Left lung (tissue), 10 donors: ENCODE data around the gene CRIM1. TPM values are rescaled to one million over a fixed set of nuclear protein-coding genes. Genes with fewer than 3 reads are reported as not detected.

Experiments used
- ATAC-seq: fragments of 200-7000 bp; cut with Tn5 transposase; one replicate; pipeline ENCODE4 v1.9.1; 2020; ENCODE audit warnings: moderate library complexity
- DNase-seq, 4 donors: peaks; one replicate each; pipeline ENCODE4 v3.0.0-alpha.2; 2013 to 2020
- H3K27ac ChIP-seq, 2 donors: fragments of 200-600 bp; sonication (generic) in 1 of 2; one replicate each; pipeline versions ENCODE4 v1.5.0 to v1.8.0; 2020 to 2021
- H3K27me3 ChIP-seq, 2 donors: fragments of 200-600 bp; sonication (generic) in 1 of 2; one replicate each; pipeline versions ENCODE4 v1.5.0 to v1.8.0; 2020 to 2021
- H3K36me3 ChIP-seq, 2 donors: fragments of 200-600 bp; sonication (generic) in 1 of 2; one replicate each; pipeline versions ENCODE4 v1.5.0 to v1.8.0; 2020 to 2021
- H3K4me1 ChIP-seq, 2 donors: fragments of 200-600 bp; one replicate each; pipeline ENCODE4 v1.8.0; 2021
- H3K4me3 ChIP-seq, 2 donors: fragments of 200-600 bp; sonication (generic) in 1 of 2; one replicate each; pipeline versions ENCODE4 v1.5.0 to v1.8.0; 2020 to 2021; ENCODE audit warnings: mild to moderate bottlenecking in 1 of 2
- H3K9me3 ChIP-seq, 2 donors: fragments of 200-600 bp; sonication (generic) in 1 of 2; one replicate each; pipeline versions ENCODE4 v1.5.0 to v1.8.0; 2020 to 2021
- CTCF ChIP-seq, 2 donors: fragments of 200-600 bp; sonication (generic) in 1 of 2; IDR thresholded peaks; one replicate each; pipeline versions ENCODE4 v1.5.0 to v1.8.0; 2021; ENCODE audit warnings: antibody characterized with exemption in 2 of 2
- intact Hi-C, 2 donors: fragments of 100-400 bp; cut with DNase I; formaldehyde crosslinking; loops; one replicate each; pipeline versions ENCODE4 v1.11.2 to v1.14.2; 2022
- polyA plus RNA-seq, 6 donors: library from polyadenylated mRNA; unstranded; fragments of 120-200 nt; gene quantifications; one replicate each; pipeline ENCODE4 v1.2.1, GENCODE V29; 2013; ENCODE audit not compliant: insufficient read length in 6 of 6
- total RNA-seq, 2 donors: library from RNA; stranded (reverse); fragmentation: NEBNext Ultra II Directional; extraction: Animal tissue kit (Norgen Biotek cat#: 25700); gene quantifications; one replicate each; pipeline ENCODE4 v1.2.1, GENCODE V29; 2021
- donor health status: DM: no; HTN: yes; CAD: no.
- donor health status: DM: no; HTN: no; CAD: no.

Gene CRIM1
- total and polyA plus RNA-seq, 8 donors = 28.7 to 72.9 (median 31.4) TPM

- intact Hi-C loops = no loop called here
- Histone ChIP-seq H3K4me3 (no peak overlapping the region), H3K9me3 (no peaks in the 10 kb centered on the region), H3K27me3 (no peaks in the 10 kb centered on the region), H3K27ac (no peak overlapping the region), H3K36me3 (peaks cover 0 to 53% of the 10 kb centered on the region in 2 donors), H3K4me1 (no peaks in the 10 kb centered on the region)
- ATAC-seq (no peak), DNase-seq (no peak)
- TF ChIP-seq CTCF (IDR thresholded peaks at IDR 0.05) = no peak
Measured at GRCh38 chr2:36540986-36541754, 185.6 kb downstream of the CRIM1 start.

GRCh38 chr2:36541891-36542595 lies 186.5 kb downstream of the CRIM1 start:
- no peaks in the 10 kb centered on the region for H3K4me1 ChIP-seq
- no peak for DNase-seq
- H3K9me3 ChIP-seq = no peaks in the 10 kb centered on the region
- intact Hi-C loops = no loop called here
- ATAC-seq = no peak
- no peak for TF ChIP-seq CTCF (IDR thresholded peaks at IDR 0.05)
- H3K27me3 ChIP-seq = no peaks in the 10 kb centered on the region
- H3K4me3 ChIP-seq = no peak overlapping the region
- H3K36me3 ChIP-seq = peaks cover 0 to 60% of the 10 kb centered on the region in 2 donors
- H3K27ac ChIP-seq = no peak overlapping the region

GRCh38 chr2:36544638-36545338 lies 189.2 kb downstream of the CRIM1 start:
- peaks cover 0 to 80% of the 10 kb centered on the region in 2 donors for H3K36me3 ChIP-seq
- ATAC-seq = no peak
- intact Hi-C loops = no loop called here

GRCh38 chr2:36545871-36546416 lies 190.4 kb downstream of the CRIM1 start:
- Histone ChIP-seq H3K27ac (no peak overlapping the region), H3K27me3 (no peaks in the 10 kb centered on the region)
- no peak for ATAC-seq

More at GRCh38 chr2:36544638-36545338, 189.2 kb downstream of the CRIM1 start:
- H3K27me3 ChIP-seq = no peaks in the 10 kb centered on the region
- H3K4me1 ChIP-seq = peaks cover 0 to 3% of the 10 kb centered on the region in 2 donors
- no peaks in the 10 kb centered on the region for H3K9me3 ChIP-seq
- TF ChIP-seq CTCF (IDR thresholded peaks at IDR 0.05) = no peak
- no peak overlapping the region for H3K27ac ChIP-seq
- no peak for DNase-seq
- no peak overlapping the region for H3K4me3 ChIP-seq

More at GRCh38 chr2:36545871-36546416, 190.4 kb downstream of the CRIM1 start:
- no peaks in the 10 kb centered on the region for H3K9me3 ChIP-seq
- H3K36me3 ChIP-seq = peaks cover 0 to 84% of the 10 kb centered on the region in 2 donors
- TF ChIP-seq CTCF (IDR thresholded peaks at IDR 0.05) = no peak
- peaks cover 0 to 3% of the 10 kb centered on the region in 2 donors for H3K4me1 ChIP-seq
- no peak overlapping the region for H3K4me3 ChIP-seq
- intact Hi-C loops = no loop called here
- DNase-seq = no peak
